ENCODE results near the gene AUTS2.

The AUTS2 gene

GRCh38 chr7:69599955-69600709, 1.9 kb downstream of the AUTS2 start:
- no peak for DNase-seq (ENCODE audit: low read depth in 2 of 2)

- DNase-seq (ENCODE audit: low read depth in 2 of 2): no peak
These were observed 2.6 kb downstream of the AUTS2 start for GRCh38 chr7:69600710-69601519.

- no peak for DNase-seq (ENCODE audit: low read depth in 2 of 2)
These were observed 4.2 kb downstream of the AUTS2 start for GRCh38 chr7:69602522-69602921.

- no peak for DNase-seq (ENCODE audit: low read depth in 2 of 2)
These were observed 5.1 kb downstream of the AUTS2 start for GRCh38 chr7:69603351-69603750.

GRCh38 chr7:69603937-69604494, 5.7 kb downstream of the AUTS2 start:
- no peak for DNase-seq (ENCODE audit: low read depth in 2 of 2)

GRCh38 chr7:69605070-69605469, 6.8 kb downstream of the AUTS2 start:
- no peak for DNase-seq (ENCODE audit: low read depth in 2 of 2)

- no peak for DNase-seq (ENCODE audit: low read depth in 2 of 2)
These were observed 7.3 kb downstream of the AUTS2 start for GRCh38 chr7:69605546-69605945.

- DNase-seq (ENCODE audit: low read depth in 2 of 2): no peak
These were observed 9.8 kb downstream of the AUTS2 start for GRCh38 chr7:69608049-69608448.

- DNase-seq (ENCODE audit: low read depth in 2 of 2): no peak
These were observed 10.6 kb downstream of the AUTS2 start for GRCh38 chr7:69608878-69609277.

- no peak for DNase-seq (ENCODE audit: low read depth in 2 of 2)
These were observed 11.5 kb downstream of the AUTS2 start for GRCh38 chr7:69609541-69610373.

- DNase-seq (ENCODE audit: low read depth in 2 of 2): no peak
These were observed 12.3 kb downstream of the AUTS2 start for GRCh38 chr7:69610374-69611084.

GRCh38 chr7:69612981-69613380, 14.7 kb downstream of the AUTS2 start:
- no peak for DNase-seq (ENCODE audit: low read depth in 2 of 2)

GRCh38 chr7:69613846-69614245, 15.6 kb downstream of the AUTS2 start:
- no peak for DNase-seq (ENCODE audit: low read depth in 2 of 2)

GRCh38 chr7:69615685-69616084, 17.4 kb downstream of the AUTS2 start:
- DNase-seq (ENCODE audit: low read depth in 2 of 2): no peak

GRCh38 chr7:69617364-69617763, 19.1 kb downstream of the AUTS2 start:
- DNase-seq (ENCODE audit: low read depth in 2 of 2): no peak

- no peak for DNase-seq (ENCODE audit: low read depth in 2 of 2)
These were observed 20.8 kb downstream of the AUTS2 start for GRCh38 chr7:69619054-69619453.

GRCh38 chr7:69619635-69620034, 21.4 kb downstream of the AUTS2 start:
- DNase-seq (ENCODE audit: low read depth in 2 of 2): no peak

GRCh38 chr7:69620063-69620462, 21.8 kb downstream of the AUTS2 start:
- DNase-seq (ENCODE audit: low read depth in 2 of 2): no peak

GRCh38 chr7:69620650-69621049, 22.4 kb downstream of the AUTS2 start:
- no peak for DNase-seq (ENCODE audit: low read depth in 2 of 2)

GRCh38 chr7:69622014-69622835, 23.9 kb downstream of the AUTS2 start:
- no peak for DNase-seq (ENCODE audit: low read depth in 2 of 2)
